ENCODE measurements around the gene BAIAP2L1.

Gene BAIAP2L1

GRCh38 chr7:98296833-98297232 is 104.1 kb downstream of the BAIAP2L1 start:
- TF ChIP-seq CTCF (IDR thresholded peaks at IDR 0.05; ENCODE audit: borderline replicate concordance, insufficient read depth, low read depth, low read length): no peak
- no peak overlapping the region for H3K4me3 ChIP-seq (ENCODE audit: low read depth, low read length)

- no peak for TF ChIP-seq CTCF (IDR thresholded peaks at IDR 0.05; ENCODE audit: borderline replicate concordance, insufficient read depth, low read depth, low read length)
- no peak overlapping the region for H3K4me3 ChIP-seq (ENCODE audit: low read depth, low read length)
Observed at GRCh38 chr7:98295467-98296192, 105.3 kb downstream of the BAIAP2L1 start.

DNA sequence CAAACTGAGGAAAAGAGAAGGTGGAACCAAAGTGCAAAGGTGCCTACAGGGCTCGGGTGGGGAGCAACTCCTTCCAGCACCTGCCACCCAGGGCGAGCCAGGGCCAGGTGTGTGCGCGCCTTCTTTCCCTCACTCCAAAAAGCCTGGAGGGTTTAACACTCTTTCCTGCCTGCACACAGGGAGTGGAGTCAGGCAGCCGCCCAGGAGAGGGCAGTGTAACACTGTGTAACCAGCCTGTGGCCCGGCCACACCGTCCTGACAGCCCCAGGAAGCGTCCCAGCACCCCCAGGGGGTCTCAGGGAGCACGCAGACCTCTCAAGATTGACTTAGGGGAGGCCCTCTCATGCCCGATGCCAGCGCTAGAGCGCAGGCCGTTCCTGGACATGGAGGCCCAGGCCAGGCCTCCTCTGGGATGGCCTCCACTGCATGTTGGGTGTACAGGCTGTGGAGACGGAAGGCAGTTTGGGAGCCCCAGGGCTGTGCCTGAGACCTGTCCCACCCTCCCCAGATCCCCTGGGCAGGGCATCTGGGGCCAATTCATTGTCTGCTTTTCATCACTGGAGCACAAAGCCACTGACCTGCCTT is 106.0 kb downstream of the BAIAP2L1 start:
- peak; percentile 76 for TF ChIP-seq CTCF (IDR thresholded peaks at IDR 0.05; ENCODE audit: borderline replicate concordance, insufficient read depth, low read depth, low read length)
- no peak overlapping the region for H3K4me3 ChIP-seq (ENCODE audit: low read depth, low read length)

- no peak for TF ChIP-seq CTCF (IDR thresholded peaks at IDR 0.05; ENCODE audit: borderline replicate concordance, insufficient read depth, low read depth, low read length)
Observed at GRCh38 chr7:98294326-98294725, 106.6 kb downstream of the BAIAP2L1 start.

GRCh38 chr7:98293746-98294145 is 107.1 kb downstream of the BAIAP2L1 start:
- no peak for TF ChIP-seq CTCF (IDR thresholded peaks at IDR 0.05; ENCODE audit: borderline replicate concordance, insufficient read depth, low read depth, low read length)
- no peak overlapping the region for H3K4me3 ChIP-seq (ENCODE audit: low read depth, low read length)

More at GRCh38 chr7:98294326-98294725, 106.6 kb downstream of the BAIAP2L1 start:
- H3K4me3 ChIP-seq (ENCODE audit: low read depth, low read length): no peak overlapping the region

DNA sequence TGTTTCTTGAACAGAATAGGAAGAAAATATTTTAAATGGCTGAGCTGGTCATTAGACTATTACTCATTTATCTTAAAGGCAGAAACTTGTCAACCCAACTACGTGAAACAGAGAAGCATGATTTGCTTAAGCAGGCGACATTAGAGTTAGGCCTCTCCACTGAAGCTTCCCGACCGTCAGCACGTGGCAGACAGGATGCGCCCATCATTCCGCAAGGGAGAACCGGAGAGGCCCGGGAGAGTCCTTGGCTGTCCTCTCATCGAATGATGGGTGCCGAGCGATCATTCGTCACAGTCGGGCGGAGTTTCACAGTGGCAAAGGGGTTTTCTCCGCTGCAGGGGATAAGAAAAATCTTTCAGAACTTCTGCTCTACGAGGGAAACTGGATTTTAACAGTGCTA is 107.6 kb downstream of the BAIAP2L1 start:
- TF ChIP-seq CTCF (IDR thresholded peaks at IDR 0.05; ENCODE audit: borderline replicate concordance, insufficient read depth, low read depth, low read length): no peak
- H3K4me3 ChIP-seq (ENCODE audit: low read depth, low read length): no peak overlapping the region

- TF ChIP-seq CTCF (IDR thresholded peaks at IDR 0.05; ENCODE audit: borderline replicate concordance, insufficient read depth, low read depth, low read length): peak; percentile 39; the same call in 1 of the 2 replicates
- no peak overlapping the region for H3K4me3 ChIP-seq (ENCODE audit: low read depth, low read length)
Observed at GRCh38 chr7:98291717-98292116, 109.2 kb downstream of the BAIAP2L1 start.

Measured in GM12875 (cell line).